ENCODE measurements around the gene CA10.

Gene CA10

GRCh38 chr17:51700011-51700760 is 458.3 kb downstream of the CA10 start:
- H3K4me3 ChIP-seq (ENCODE audit: low read depth, low read length): no peak overlapping the region
- no peak overlapping the region for H3K27ac ChIP-seq (ENCODE audit: low read depth, low read length)
- no peak overlapping the region for H2AFZ ChIP-seq (ENCODE audit: insufficient read depth, low read length, poor library complexity)
- no peaks in the 10 kb centered on the region for H3K27me3 ChIP-seq (ENCODE audit: insufficient read depth, low read length)
- H3K79me1 ChIP-seq (ENCODE audit: low read length): no peaks in the 10 kb centered on the region
- WGBS (ENCODE audit: extremely low coverage, insufficient coverage, insufficient read length): no CpG with 5 or more reads among the region's 17 CpGs
- H2BK120ac ChIP-seq (ENCODE audit: insufficient read depth, low read length, poor library complexity): no peak overlapping the region
- H2BK12ac ChIP-seq (ENCODE audit: low read length): no peak overlapping the region
- no peaks in the 10 kb centered on the region for H3K4me1 ChIP-seq (ENCODE audit: control insufficient read depth in 1 of 2, insufficient read depth in 2 of 2, low read length in 2 of 2)
- H3K14ac ChIP-seq (ENCODE audit: low read length): no peak overlapping the region
- H3K4ac ChIP-seq (ENCODE audit: low read depth, low read length): no peak overlapping the region
- no peak overlapping the region for H3K18ac ChIP-seq (ENCODE audit: low read length)
- no peak overlapping the region for H3K4me2 ChIP-seq (ENCODE audit: low read length)
- no peaks in the 10 kb centered on the region for H3K79me2 ChIP-seq (ENCODE audit: control insufficient read depth, insufficient read depth, low read length, poor library complexity)
- DNase-seq: no peak
- H4K91ac ChIP-seq (ENCODE audit: low read depth, low read length): no peak overlapping the region
- no peak overlapping the region for H2BK5ac ChIP-seq (ENCODE audit: low read depth, low read length, poor library complexity)
- no peak overlapping the region for H3K9ac ChIP-seq (ENCODE audit: low read length)
- H4K12ac ChIP-seq (ENCODE audit: low read depth, low read length): no peak overlapping the region
- H3K36me3 ChIP-seq (ENCODE audit: control insufficient read depth in 1 of 2, insufficient read depth in 2 of 2, low read length in 2 of 2): no peaks in the 10 kb centered on the region
- no peak overlapping the region for H4K8ac ChIP-seq (ENCODE audit: low read depth, low read length)
- no peaks in the 10 kb centered on the region for H3K9me3 ChIP-seq (ENCODE audit: insufficient read depth, low read depth, low read length)
- no peak overlapping the region for H3K23ac ChIP-seq (ENCODE audit: low read length)
- no peak overlapping the region for H2AK5ac ChIP-seq (ENCODE audit: low read length)

DNA sequence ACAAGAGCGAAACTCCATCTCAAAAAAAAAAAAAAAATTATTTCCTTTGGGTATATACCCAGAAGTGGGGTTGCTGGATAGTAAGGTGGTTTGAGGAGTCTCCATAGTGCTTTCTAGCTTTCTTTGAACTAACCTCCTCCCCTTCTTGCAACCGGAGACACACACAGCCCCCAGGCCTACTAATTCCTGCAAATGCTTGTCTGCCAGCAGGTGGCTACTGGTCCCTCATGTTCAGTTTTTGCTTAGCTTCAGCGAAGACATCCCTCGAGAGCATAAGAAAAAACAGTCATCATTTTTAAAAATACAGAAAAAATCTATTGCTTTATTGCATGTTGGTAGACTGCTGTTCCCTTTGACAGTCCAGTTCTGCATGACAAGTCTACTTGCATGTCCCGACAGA is 459.2 kb downstream of the CA10 start:
- no peaks in the 10 kb centered on the region for H3K4me1 ChIP-seq (ENCODE audit: control insufficient read depth in 1 of 2, insufficient read depth in 2 of 2, low read length in 2 of 2)
- no peaks in the 10 kb centered on the region for H3K9me3 ChIP-seq (ENCODE audit: insufficient read depth, low read depth, low read length)
- no CpG with 5 or more reads among the region's 5 CpGs for WGBS (ENCODE audit: extremely low coverage, insufficient coverage, insufficient read length)
- no peak for DNase-seq
- H2BK5ac ChIP-seq (ENCODE audit: low read depth, low read length, poor library complexity): no peak overlapping the region
- no peak overlapping the region for H2AFZ ChIP-seq (ENCODE audit: insufficient read depth, low read length, poor library complexity)
- H3K18ac ChIP-seq (ENCODE audit: low read length): no peak overlapping the region
- no peak overlapping the region for H2AK5ac ChIP-seq (ENCODE audit: low read length)
- no peak overlapping the region for H3K4me3 ChIP-seq (ENCODE audit: low read depth, low read length)
- H4K91ac ChIP-seq (ENCODE audit: low read depth, low read length): no peak overlapping the region
- H3K4ac ChIP-seq (ENCODE audit: low read depth, low read length): no peak overlapping the region
- H2BK12ac ChIP-seq (ENCODE audit: low read length): no peak overlapping the region
- no peak overlapping the region for H3K27ac ChIP-seq (ENCODE audit: low read depth, low read length)
- no peak overlapping the region for H3K9ac ChIP-seq (ENCODE audit: low read length)
- H3K36me3 ChIP-seq (ENCODE audit: control insufficient read depth in 1 of 2, insufficient read depth in 2 of 2, low read length in 2 of 2): no peaks in the 10 kb centered on the region
- no peak overlapping the region for H3K23ac ChIP-seq (ENCODE audit: low read length)
- no peak overlapping the region for H4K8ac ChIP-seq (ENCODE audit: low read depth, low read length)
- H4K12ac ChIP-seq (ENCODE audit: low read depth, low read length): no peak overlapping the region
- no peaks in the 10 kb centered on the region for H3K27me3 ChIP-seq (ENCODE audit: insufficient read depth, low read length)
- no peak overlapping the region for H2BK120ac ChIP-seq (ENCODE audit: insufficient read depth, low read length, poor library complexity)
- H3K79me1 ChIP-seq (ENCODE audit: low read length): no peaks in the 10 kb centered on the region
- no peaks in the 10 kb centered on the region for H3K79me2 ChIP-seq (ENCODE audit: control insufficient read depth, insufficient read depth, low read length, poor library complexity)
- H3K14ac ChIP-seq (ENCODE audit: low read length): no peak overlapping the region
- no peak overlapping the region for H3K4me2 ChIP-seq (ENCODE audit: low read length)

DNA sequence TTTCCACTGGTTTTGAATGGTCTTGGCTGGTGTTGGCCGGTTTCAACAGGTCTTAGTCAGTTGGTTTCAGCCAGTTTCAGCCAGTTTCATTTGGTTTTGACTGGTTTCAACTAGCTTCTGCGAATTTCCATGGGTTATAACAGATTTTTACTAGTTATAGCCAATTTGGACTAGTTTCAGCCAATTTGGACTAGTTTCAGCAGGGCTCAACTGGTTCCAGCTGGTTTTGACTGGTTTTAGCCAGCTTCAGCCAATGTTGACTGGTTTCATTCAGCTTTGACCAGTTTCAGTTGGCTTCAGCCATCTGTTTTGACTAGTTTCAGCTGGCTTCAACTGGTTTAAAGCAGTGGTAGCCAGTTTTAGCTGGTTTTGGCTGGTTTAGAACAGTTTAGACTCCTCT is 465.6 kb downstream of the CA10 start:
- H3K79me2 ChIP-seq (ENCODE audit: control insufficient read depth, insufficient read depth, low read length, poor library complexity): no peaks in the 10 kb centered on the region
- no peaks in the 10 kb centered on the region for H3K4me1 ChIP-seq (ENCODE audit: control insufficient read depth in 1 of 2, insufficient read depth in 2 of 2, low read length in 2 of 2)
- H3K4me3 ChIP-seq (ENCODE audit: low read depth, low read length): no peak overlapping the region
- H3K4me2 ChIP-seq (ENCODE audit: low read length): no peak overlapping the region
- H3K18ac ChIP-seq (ENCODE audit: low read length): no peak overlapping the region
- no peak overlapping the region for H2BK12ac ChIP-seq (ENCODE audit: low read length)
- no peak overlapping the region for H2BK5ac ChIP-seq (ENCODE audit: low read depth, low read length, poor library complexity)
- no peak overlapping the region for H2AK5ac ChIP-seq (ENCODE audit: low read length)
- no peak overlapping the region for H2BK120ac ChIP-seq (ENCODE audit: insufficient read depth, low read length, poor library complexity)
- no peak overlapping the region for H3K4ac ChIP-seq (ENCODE audit: low read depth, low read length)
- H3K79me1 ChIP-seq (ENCODE audit: low read length): no peaks in the 10 kb centered on the region
- H3K27ac ChIP-seq (ENCODE audit: low read depth, low read length): no peak overlapping the region
- H3K36me3 ChIP-seq (ENCODE audit: control insufficient read depth in 1 of 2, insufficient read depth in 2 of 2, low read length in 2 of 2): no peaks in the 10 kb centered on the region
- no peak overlapping the region for H3K23ac ChIP-seq (ENCODE audit: low read length)
- WGBS (ENCODE audit: extremely low coverage, insufficient coverage, insufficient read length): no CpG with 5 or more reads among the region's 2 CpGs
- peaks cover 1% of the 10 kb centered on the region for H3K9me3 ChIP-seq (ENCODE audit: insufficient read depth, low read depth, low read length)
- H3K9ac ChIP-seq (ENCODE audit: low read length): no peak overlapping the region
- DNase-seq: no peak
- no peak overlapping the region for H4K8ac ChIP-seq (ENCODE audit: low read depth, low read length)
- H2AFZ ChIP-seq (ENCODE audit: insufficient read depth, low read length, poor library complexity): no peak overlapping the region
- no peak overlapping the region for H4K91ac ChIP-seq (ENCODE audit: low read depth, low read length)
- H4K12ac ChIP-seq (ENCODE audit: low read depth, low read length): no peak overlapping the region
- H3K27me3 ChIP-seq (ENCODE audit: insufficient read depth, low read length): no peaks in the 10 kb centered on the region
- H3K14ac ChIP-seq (ENCODE audit: low read length): no peak overlapping the region

DNA sequence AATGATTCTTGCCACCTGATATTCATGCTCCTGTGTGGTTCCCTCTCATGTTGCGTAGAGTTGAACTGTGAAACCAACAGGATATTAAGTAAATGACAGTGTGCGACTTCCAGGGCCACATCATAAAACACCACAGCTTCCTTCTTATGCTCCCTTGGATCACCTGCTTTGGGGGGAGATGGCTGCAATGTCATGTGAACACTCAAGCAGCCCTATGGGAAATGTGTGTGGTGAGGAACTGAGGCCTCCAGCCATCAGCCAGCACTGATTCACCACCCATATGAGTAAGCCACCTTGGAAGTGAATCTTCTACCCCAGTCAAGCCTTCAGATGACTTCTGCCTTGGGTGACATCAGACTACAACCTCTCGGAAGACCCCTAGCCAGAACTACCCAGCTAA is 470.6 kb downstream of the CA10 start:
- H2AK5ac ChIP-seq (ENCODE audit: low read length): no peak overlapping the region
- H2BK12ac ChIP-seq (ENCODE audit: low read length): no peak overlapping the region
- H3K23ac ChIP-seq (ENCODE audit: low read length): no peak overlapping the region
- WGBS (ENCODE audit: extremely low coverage, insufficient coverage, insufficient read length): no CpG with 5 or more reads among the region's 3 CpGs
- no peak overlapping the region for H4K12ac ChIP-seq (ENCODE audit: low read depth, low read length)
- no peak overlapping the region for H2AFZ ChIP-seq (ENCODE audit: insufficient read depth, low read length, poor library complexity)
- H3K4me2 ChIP-seq (ENCODE audit: low read length): no peak overlapping the region
- H3K9me3 ChIP-seq (ENCODE audit: insufficient read depth, low read depth, low read length): peaks cover 2% of the 10 kb centered on the region
- H3K36me3 ChIP-seq (ENCODE audit: control insufficient read depth in 1 of 2, insufficient read depth in 2 of 2, low read length in 2 of 2): no peaks in the 10 kb centered on the region
- no peak overlapping the region for H3K27ac ChIP-seq (ENCODE audit: low read depth, low read length)
- H3K4ac ChIP-seq (ENCODE audit: low read depth, low read length): no peak overlapping the region
- H3K4me3 ChIP-seq (ENCODE audit: low read depth, low read length): no peak overlapping the region
- no peak overlapping the region for H3K18ac ChIP-seq (ENCODE audit: low read length)
- H3K9ac ChIP-seq (ENCODE audit: low read length): no peak overlapping the region
- no peak overlapping the region for H4K8ac ChIP-seq (ENCODE audit: low read depth, low read length)
- H3K14ac ChIP-seq (ENCODE audit: low read length): no peak overlapping the region
- no peak for DNase-seq
- no peaks in the 10 kb centered on the region for H3K27me3 ChIP-seq (ENCODE audit: insufficient read depth, low read length)
- H3K79me2 ChIP-seq (ENCODE audit: control insufficient read depth, insufficient read depth, low read length, poor library complexity): no peaks in the 10 kb centered on the region
- H4K91ac ChIP-seq (ENCODE audit: low read depth, low read length): no peak overlapping the region
- H3K4me1 ChIP-seq (ENCODE audit: control insufficient read depth in 1 of 2, insufficient read depth in 2 of 2, low read length in 2 of 2): no peaks in the 10 kb centered on the region
- no peak overlapping the region for H2BK120ac ChIP-seq (ENCODE audit: insufficient read depth, low read length, poor library complexity)
- no peak overlapping the region for H2BK5ac ChIP-seq (ENCODE audit: low read depth, low read length, poor library complexity)
- H3K79me1 ChIP-seq (ENCODE audit: low read length): no peaks in the 10 kb centered on the region

All from trophoblast cell (in vitro differentiated cells and primary cell).